NOMO-1 treated with DMSO at 0.1 percent for 48 hours (cell line): ENCODE measurements around the gene SCAMP2.

ENCODE experiments used
- DNase-seq: peaks from one replicate; lab custom pipeline; 2025; ENCODE audit not compliant: unreplicated experiment; lab: John Stamatoyannopoulos, UW

SCAMP2 gene

DNA sequence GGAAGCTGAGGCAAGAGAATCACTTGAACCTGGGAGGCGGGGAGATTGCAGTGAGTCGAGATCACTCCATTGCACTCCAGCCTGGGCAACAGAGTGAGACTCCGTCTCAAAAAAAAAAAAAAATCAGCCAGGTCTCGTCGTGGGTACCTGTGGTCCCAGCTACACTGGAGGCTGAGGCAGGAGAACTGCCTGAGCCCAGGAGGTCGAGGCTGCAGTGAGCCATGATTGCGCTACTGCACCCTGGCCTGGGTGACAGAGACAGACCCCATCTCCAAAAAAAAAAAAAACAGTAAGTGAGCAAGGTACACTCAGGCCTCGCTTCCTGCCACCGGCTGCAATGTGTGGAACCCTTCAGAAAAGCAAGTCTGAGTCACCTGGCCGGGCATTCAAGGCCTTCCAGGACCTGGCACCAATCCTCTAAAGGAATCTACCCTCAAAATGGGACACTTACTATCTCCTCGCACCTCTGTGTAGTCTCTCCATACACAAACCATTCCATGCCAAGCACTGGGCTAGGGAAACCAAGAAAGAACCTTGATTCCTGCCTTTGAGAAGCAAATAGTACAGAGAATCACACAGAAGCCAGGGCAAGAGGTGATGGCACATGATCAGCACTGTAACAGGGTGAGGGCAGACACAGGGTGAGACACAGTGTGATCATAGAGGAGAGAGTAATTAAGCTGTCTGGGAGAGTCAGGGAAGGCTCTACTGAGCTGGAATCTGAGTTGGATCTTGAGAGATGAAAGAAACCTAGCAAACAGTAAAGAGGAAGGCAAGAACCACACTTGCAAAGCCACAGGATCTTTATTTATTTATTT is 9.7 kb downstream of the SCAMP2 start:
- DNase-seq, result no peak

DNA sequence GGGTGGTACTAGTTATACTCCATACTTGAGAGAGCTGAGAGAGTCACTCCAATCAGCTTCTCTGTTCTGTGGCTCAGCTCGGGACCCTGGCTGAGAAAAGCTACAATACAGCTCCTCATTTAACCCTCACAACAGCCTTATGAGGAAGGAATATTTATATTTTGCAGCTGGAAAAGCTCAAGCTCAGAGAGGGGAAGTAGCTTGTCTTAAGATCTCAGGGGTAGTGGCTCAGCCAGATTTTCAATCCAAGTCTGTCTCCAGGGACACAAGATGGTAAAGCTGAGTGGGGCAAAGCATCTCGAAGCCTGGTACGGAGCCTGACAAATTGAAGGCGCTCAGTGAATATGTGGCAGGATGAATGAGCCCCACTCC is 14.8 kb downstream of the SCAMP2 start:
- no peak for DNase-seq

DNA sequence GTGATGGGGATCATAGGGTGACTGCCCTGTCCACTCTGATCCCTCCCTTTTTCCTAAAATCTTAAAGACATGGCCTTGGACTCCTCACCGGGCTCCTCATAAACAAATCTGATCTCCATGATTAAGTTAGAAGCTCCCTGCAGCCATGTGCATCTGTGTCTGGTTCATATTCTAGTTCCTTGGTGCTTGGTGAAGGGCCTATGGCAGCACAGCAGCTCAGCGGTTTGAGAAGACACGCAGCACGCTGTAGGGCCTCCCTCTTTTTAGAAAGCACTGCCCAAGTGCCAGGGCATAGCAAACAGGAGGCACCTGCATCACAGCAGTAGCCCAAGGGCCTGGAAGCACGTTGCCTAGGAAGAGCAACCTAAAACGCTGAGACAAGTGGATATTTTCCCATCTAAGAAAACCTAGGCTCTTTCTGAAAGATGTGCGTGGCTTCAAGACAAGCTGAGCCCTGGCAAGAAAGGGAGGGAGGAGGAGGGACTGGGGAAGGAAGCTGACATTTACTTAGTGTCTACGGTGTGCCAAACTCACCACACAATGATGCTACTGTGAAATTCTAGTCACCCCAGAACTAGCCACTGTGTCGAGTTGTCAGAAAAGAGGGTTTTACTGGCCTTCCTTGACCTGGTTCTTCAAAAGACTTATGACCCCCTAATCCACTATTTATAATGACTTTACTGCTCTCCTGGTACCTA is 15.3 kb downstream of the SCAMP2 start:
- DNase-seq, result no peak

DNA sequence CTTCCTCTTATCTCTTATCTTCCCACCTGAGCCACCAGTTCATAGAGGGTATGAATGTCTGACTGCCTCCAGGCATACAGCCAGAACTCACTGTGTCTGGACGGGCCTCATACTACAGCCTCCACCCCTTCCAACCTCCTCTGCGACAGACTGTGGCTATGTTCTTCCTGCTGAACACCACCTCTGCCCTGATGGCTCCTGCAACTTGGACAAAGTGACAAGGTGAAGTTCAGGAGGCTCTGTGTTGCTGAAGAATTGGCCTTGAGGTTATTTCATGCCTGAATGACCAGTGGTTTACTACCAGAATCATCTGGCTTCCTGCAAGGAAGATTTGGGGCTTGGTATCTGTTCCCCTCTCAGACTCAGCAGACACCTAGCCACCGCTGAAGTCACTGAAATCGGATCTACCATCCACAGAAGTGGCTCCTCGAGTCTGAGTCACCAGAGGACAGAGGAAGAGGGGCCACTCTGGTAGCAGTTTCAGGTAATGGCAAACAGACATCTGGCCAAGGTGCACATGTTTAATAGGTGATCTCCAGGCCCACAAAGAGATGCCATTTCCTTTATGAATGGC is 16.0 kb downstream of the SCAMP2 start:
- no peak for DNase-seq

DNA sequence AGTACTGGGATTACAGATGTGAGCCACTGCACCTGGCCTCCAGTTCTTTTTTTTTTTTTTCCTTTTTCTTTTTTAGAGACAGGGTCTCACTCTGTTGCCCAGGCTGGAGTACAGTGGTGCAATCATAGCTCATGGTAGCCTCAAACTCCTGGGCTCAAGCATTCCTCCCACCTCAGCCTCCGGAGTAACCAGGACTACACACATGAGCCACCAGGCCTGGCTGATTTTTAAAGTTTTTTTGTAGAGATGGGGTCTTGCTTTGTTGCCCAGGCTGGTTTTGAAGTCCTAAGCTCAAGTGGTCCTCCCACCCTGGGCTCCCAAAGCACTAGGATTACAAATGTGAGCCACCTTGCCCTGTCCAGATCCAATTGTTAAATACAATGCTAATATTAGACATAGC is 16.6 kb downstream of the SCAMP2 start:
- no peak for DNase-seq

DNA sequence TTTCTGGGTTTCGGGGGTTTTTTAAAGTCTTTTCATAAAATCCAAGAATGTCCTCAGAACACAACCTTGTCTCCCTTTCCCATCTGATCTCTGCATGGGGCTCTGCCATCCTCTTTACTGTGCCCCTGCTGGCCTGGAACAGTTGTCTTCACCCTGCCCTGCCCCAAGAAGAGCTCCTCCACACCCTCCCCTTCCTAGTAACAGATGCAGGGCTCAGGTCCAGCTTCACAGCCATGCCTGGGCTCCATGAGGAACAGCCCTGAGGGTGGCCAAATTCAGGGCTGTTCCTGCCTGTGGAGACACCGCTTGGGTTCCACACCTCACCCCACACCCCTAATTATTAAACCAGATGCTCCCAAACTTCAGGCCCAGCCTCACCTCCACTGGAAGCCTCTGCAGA is 17.3 kb downstream of the SCAMP2 start:
- DNase-seq, result no peak

DNA sequence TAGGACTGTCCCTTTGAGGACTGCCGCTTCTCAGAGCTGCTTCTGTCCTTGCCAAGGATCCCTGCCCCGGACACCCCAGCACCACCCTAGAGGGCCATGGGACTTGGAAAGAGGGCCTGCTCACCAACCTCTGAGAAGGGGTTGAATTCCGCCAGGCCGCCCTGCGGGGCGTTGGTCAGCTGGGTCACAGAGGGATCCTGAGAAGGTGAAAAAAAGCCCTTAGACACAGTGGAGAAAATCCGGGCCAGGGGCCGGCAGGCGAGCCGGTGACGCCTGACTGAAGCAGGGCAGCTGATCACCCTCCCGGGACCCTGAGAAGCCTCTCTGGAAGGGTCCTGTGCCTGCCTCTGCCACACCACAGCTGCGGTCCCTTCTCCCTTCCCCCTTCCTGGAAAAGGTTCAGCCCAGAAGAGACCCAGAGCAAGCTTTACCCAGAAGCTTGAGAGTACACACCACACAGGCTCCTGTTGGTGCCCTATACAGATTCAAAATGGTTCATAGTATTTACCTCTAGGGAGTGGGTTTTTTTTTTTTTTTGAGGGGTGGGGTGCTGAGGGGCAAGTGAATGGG is 18.6 kb downstream of the SCAMP2 start:
- no peak for DNase-seq

DNA sequence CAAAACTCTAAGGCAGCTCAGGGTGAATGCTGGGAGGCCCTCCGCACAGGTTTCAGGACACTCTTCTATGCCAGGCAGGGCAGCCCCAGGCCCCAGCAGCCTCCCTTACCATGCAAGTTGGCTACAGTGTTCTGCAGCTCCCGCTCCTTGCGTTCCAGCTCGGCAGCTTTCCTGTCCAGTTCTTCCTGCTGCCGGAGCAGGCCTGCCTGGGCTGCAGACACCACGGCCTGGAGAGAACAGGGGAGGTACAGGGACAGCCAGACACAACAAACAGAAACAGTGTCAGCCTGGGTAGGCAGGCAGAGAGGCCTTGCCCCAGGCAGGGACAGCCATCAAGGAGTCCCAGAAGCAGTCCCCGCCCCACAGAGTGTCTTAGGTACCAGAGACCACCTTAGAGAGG is 21.2 kb downstream of the SCAMP2 start:
- DNase-seq, result no peak

DNA sequence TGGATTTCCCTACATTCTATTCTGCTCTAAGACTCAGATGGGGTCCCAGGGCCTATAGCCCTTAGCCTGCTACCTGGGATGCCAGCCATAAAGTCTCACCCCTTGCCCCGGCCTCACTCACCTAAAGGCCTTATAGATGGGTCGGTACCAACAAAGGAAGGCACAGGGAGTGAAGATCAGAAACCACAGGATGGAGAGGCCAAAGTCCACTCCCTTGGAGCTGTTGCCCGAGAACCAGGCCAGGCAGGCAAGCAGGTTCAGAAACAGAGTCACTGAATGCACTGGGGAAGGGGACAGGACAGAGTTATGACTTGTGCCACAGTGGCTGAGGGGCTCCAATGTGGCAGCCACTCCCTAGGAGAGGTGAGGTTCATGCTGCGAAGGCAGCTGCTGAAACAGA is 22.8 kb downstream of the SCAMP2 start:
- no peak for DNase-seq

DNA sequence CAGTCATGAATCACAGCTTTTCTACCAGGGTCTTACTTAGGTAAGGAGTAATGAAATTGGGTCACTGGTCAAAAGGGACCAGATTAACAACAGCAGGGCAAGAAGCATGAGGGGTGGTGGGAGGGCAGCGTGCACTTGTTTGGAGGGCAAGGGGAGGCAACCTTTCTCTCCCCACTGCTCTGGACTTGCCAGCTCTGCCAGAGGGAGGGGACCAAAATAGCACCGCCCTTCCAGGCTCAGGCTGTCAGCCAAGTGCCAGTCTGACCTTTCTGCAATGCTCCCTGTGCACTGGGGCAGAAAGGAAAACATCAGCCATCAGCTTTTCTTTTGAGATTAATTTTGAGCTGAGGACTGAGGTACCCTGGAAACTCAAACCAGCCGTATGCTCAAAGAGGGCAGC is 25.7 kb downstream of the SCAMP2 start:
- DNase-seq, result no peak

DNA sequence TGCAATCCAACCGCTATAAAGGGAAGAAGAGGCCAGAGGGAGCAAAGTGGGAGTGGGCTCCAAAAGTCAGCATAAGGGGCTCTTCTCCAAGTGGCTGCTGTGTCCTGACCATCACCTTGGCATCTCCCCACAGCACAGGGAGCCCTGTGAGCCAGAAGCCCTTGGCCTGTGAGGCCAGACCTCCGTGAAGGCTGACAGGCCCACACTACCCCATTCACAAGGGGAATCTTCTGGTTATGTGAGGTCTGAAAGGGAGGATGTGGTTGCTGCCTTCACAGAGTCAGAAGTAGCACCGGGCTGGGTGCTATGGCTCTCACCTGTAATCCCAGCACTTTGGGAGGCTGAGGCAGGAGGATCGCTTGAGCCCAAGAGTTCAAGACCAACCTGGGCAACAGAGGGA is 27.6 kb downstream of the SCAMP2 start:
- no peak for DNase-seq

DNA sequence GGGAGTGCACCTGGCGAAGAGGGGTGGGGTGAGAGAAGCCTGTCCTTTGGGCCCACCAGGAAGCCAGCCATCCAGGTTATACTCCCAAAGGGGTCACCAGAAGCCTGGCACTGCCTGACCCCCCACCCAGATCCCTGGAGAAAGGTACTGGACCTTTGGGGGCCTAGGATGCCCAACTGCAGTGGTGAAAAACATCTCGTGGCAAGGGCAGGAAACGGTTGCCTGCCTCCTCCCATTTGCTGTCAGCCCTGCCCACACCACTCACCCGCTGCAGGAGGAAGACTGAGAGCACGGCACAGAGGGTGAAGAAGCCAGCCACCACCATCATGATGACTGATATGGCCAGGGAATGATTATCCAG is 28.0 kb downstream of the SCAMP2 start:
- DNase-seq, result no peak

DNA sequence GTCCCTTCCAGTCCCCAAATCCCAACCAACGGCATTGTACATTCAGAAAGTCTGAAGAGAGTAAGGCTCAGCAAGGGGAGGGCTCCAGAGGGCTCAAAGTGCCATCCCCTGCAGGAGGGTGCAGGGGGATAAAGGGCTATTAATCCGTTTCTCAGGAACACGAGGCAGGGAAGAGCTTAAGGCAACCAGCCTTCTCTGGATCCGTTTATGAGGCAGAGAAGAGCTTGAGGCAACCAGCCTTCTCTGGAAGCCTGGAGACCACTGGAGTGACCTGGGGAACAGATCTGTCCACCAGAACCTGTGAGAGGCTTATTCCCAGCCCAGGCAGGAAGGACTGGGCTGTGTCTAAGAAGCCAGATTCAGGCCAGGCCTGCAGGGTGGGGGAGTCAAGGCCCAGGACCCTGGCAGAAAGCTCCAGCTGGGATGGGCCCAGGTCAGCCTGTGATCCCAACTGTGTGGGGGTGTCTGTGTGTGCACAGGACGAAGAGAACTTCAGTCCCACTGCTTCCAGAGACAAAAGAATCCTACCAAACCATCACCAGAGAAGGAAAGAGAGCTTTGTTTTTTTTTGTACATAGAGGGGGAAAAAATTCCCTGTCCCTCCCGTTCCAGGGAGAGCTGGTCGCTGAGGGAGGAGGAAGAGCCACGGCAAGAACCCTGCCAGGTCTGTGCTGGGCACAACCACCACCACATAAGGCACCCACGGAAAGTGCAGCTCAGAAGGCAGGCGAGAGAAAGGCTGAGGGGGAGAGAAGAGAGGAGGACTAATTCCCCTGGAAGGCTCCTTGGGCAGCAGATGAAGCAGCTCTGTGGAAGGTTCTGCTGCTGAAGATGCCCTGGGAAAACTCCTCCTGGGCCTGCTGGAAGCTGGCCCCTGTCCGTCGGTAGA is 28.6 kb downstream of the SCAMP2 start:
- no peak for DNase-seq

DNA sequence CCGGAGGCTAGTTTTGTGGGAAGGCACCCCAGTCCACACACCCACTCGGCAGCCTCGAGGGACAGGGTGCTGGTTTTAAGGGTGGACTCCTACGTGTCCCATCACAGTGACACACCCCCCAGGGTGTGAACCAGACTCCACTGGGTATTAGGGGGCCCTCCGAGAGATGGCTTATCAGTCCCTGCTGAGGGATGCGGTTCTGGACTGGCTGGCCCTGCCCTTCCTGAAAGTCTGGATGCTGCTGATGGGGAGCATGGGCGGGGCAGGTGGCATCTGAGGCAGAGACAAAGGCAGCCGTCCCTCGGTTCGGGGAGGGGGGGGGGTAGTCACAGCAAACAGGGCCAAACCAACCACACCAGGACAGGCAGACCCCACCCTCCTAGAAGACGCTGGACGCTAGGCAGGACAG is 29.3 kb downstream of the SCAMP2 start:
- no peak for DNase-seq

DNA sequence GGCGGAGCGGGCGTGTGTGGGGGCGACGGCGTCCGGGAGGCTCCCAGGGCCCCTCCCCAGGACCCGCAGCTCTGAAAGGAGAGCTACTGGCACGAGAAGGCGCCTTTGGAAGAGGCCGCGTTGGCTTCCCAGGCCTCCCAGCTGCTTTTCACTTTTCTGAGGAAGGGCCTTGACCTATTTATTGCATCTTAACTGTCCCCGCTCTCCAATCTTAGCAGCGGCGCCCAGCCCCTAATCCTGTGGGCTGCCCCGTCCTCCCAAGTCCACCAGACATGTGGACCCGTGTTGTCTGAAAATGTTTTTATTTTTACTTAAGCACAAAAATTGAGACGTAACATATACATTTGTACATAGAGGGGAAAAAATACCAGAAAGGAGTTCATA is 29.7 kb downstream of the SCAMP2 start:
- DNase-seq, result no peak

DNA sequence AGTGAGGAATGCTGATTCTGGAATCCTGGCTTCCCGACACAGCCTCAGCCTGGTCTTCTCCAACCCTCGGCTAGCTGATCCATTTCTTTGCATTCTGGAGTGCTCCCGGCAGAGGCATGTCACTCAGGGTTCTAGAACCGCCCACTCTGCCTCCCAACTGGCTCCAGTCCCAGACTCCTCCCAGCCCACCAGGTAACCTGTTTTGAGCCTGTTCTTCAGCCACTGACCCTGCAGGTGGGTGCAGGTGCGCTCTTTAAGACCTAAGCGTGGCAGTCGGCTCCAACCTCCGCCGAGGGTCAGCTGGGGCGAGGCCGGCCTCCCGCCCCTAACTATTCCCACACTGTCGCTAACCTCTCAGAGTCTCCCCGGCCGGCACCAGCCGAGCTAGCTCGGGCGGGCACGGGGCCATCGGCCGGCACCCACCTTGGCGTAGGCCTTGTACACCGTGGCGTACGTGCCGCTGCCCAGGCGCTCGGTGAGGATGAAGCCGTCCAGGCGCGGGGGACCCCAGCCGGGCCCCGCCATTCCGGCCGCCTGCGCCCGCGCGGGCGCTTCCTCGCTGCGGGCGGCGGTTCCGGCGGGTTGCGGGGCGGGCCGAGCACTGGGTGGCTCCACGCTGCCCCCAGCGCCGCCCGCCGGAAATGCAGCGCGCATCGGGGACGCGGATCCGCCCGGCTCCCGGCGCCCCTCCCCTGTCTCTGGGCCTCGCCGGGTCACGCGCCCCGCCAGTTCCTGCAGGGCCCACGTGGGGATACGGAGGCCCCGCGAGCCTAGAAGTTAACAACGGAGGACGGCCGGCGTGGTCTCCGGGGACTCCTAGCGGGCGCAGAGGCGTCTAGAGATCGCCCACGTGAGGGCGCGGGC is 30.4 kb downstream of the SCAMP2 start, which contains the start of gene ULK3:
Gene ULK3 (minus strand): TSS at position 576 of the 864 bp plus-strand sequence. CDS start 51 bp downstream, at position 525.
- DNase-seq, result peak; percentile 91

DNA sequence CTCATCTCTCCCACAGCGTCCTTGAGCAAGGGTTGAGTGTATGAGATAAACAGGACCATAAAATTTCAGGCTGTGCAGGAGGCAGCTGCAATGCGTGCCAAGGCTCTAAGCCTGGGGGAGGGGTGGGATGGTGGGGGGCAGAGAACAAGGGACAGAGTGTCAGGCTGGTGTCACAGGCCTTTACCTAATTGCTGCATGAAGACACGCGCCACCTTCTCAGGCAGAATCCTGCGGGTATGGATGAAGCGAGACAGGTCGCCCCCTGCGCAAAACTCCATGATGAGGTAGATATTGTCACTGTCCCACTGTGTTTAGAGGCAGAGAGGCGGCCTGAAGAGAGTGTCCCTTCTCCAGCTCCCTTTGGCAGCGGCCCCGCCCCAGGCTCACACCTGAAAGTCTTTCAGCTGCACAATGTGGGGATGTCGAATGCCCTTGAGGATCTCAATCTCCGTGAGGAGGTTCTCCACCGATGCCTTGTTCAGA is 31.2 kb downstream of the SCAMP2 start:
- no peak for DNase-seq

DNA sequence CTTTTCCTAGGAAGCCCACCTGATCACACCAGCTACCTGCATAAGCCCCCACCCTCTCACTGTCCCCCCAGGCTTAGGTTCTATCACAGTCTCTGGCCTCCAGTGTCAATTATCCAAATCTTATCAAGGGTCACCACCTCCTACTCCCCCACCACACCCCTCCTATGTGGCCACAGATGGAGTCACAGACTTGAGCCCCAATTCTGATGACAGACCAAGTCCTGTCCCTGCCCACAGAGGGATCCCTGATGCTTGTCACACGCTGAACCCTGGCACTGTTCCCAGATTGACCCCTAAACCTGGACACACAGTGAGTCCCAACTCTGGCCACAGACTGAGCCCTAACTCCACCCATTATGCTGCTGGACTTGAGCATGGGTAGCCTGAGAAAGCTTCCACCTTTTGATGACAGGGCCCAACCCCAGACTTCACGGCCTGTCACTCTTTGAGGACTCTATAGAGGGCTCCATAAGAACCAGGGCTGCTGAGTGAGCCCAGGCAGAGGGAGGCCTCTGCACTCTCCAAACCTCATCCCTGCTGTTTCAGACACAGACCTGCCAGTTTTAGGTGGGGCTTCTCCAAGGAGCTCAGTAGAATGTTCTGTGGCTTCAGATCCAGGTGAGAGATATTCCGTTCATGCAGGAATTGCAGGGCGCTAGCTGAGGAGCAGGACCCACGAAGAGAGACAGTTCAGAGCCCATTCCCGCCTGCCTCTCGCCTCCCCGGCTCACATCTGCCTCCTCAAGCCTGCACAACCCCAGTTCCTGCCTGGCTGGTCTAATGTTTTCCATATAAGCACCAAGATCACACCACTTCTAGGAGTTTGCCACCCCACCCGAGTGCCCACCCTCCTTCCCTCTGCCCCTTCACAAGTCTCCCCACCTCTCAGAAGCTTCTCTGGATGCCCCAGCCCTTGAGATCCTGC is 32.1 kb downstream of the SCAMP2 start:
- no peak for DNase-seq
